Measurements from ENCODE around the gene PGD. TPM values are rescaled to one million over a fixed set of nuclear protein-coding genes. Genes with fewer than 3 reads are reported as not detected.
"Not testable (repeated sequence)": the region's sequence is repeated elsewhere in the genome, so short reads cannot be mapped to it uniquely, and the experiment has no call there.

PGD gene
- total RNA-seq, 2 donors from 2014 or later, result 115 to 124 TPM

DNA sequence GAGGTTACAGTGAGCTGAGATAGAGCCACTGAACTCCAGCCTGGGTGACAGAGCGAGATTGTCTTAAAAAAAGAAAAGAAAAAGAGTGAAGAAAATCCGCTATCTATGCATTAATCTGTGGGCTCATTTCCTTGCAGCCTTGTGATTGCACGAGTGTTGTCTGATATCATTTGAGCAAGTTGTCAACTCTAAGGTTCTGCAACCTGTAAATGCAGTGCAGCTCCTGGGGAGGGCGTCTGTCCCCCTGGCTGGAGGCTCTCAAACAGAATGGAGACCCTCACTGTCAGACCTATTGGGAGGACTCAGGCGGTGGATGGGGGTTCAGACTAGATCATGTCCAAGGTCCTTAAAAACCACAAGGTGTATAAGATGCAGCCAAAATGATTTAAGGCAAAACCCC is 57.2 kb downstream of the PGD start:
- TF ChIP-seq, protein P1, sequence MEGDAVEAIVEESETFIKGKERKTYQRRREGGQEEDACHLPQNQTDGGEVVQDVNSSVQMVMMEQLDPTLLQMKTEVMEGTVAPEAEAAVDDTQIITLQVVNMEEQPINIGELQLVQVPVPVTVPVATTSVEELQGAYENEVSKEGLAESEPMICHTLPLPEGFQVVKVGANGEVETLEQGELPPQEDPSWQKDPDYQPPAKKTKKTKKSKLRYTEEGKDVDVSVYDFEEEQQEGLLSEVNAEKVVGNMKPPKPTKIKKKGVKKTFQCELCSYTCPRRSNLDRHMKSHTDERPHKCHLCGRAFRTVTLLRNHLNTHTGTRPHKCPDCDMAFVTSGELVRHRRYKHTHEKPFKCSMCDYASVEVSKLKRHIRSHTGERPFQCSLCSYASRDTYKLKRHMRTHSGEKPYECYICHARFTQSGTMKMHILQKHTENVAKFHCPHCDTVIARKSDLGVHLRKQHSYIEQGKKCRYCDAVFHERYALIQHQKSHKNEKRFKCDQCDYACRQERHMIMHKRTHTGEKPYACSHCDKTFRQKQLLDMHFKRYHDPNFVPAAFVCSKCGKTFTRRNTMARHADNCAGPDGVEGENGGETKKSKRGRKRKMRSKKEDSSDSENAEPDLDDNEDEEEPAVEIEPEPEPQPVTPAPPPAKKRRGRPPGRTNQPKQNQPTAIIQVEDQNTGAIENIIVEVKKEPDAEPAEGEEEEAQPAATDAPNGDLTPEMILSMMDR (IDR thresholded peaks at IDR 0.05), result no peak
- intact Hi-C loops (cut with DNase I), result no loop called here
- Histone ChIP-seq H3K27ac (no peak overlapping the region), H3K4me1 (no peaks in the 10 kb centered on the region), H3K9ac (ENCODE audit: low read depth in 2 of 2, low read length in 2 of 2) (no peak overlapping the region), H3K27me3 (no peaks in the 10 kb centered on the region), H3K4me3 (no peak overlapping the region), H3K9me3 (no peaks in the 10 kb centered on the region), H3K36me3 (no peaks in the 10 kb centered on the region)
- no peak for DNase-seq

DNA sequence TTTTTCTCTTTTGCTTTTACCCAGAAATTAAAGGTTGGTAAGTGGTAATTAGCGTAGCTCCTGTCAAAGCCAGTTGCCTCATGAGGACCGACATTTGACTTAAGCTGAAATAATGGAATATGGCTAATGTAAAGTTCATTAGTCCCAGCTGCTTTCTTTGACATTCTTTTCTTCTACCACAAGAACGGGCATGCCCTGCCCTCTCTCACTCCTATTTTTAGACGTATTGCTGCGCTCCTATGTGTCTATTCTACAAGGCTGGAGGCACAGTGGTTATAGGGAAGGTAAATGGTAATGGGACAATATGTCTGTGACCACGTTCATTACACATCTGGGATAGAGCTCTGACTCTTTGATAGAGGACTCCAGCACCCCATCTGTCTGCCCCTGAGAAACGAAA is 57.8 kb downstream of the PGD start:
- H3K27ac ChIP-seq, result no peak overlapping the region
- H3K4me1 ChIP-seq, result no peaks in the 10 kb centered on the region
- H3K9me3 ChIP-seq, result no peaks in the 10 kb centered on the region
- TF ChIP-seq, protein P1 (IDR thresholded peaks at IDR 0.05), result no peak
- DNase-seq, result no peak
- H3K9ac ChIP-seq (ENCODE audit: low read depth in 2 of 2, low read length in 2 of 2), result no peak overlapping the region
- no peak overlapping the region for H3K4me3 ChIP-seq
- no peaks in the 10 kb centered on the region for H3K27me3 ChIP-seq
- H3K36me3 ChIP-seq, result no peaks in the 10 kb centered on the region
- intact Hi-C loops (cut with DNase I), result no loop called here

DNA sequence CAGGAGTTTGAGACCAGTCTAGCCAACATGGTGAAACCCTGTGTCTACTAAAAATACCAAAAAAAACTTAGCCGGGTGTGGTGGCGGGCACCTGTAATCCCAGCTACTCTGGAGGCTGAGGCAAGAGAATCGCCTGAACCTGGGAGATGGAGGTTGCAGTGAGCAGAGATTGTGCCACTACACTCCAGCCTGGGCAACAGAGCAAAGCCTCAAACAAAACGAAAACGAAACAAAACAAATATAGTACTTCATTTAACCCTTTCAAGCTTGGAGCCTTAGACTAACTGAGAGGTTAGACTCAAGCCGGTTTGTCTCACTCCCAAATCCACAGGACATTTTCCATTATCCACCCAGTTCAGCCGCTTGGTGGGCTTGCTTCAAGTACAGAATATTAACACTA is 58.6 kb downstream of the PGD start:
- DNase-seq; H3K4me3 ChIP-seq; H3K4me1 ChIP-seq; H3K9me3 ChIP-seq; intact Hi-C loops (cut with DNase I); H3K27ac ChIP-seq; H3K27me3 ChIP-seq; H3K9ac ChIP-seq (ENCODE audit: low read depth in 2 of 2, low read length in 2 of 2); H3K36me3 ChIP-seq: not testable (repeated sequence)

DNA sequence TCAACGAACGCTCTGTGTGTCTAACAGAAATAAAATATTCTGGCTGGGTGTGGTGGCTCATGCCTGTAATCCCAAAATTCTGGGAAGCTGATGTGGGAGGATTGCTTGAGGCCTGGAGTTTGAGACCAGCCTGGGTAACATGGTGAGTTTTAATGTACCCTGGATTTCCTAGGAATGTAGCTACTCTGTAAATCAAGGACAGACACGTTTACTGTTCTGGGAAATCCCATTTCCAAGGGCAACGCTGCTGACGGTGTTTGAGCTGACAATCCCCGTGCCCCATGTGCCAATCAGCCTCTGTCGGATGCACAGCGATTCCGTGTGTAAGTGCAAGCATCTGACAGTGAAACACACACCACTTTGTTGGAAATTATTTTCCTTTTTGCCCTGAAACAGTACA is 59.0 kb downstream of the PGD start:
- no peak overlapping the region for H3K9ac ChIP-seq (ENCODE audit: low read depth in 2 of 2, low read length in 2 of 2)
- no peaks in the 10 kb centered on the region for H3K4me1 ChIP-seq
- H3K27ac ChIP-seq, result no peak overlapping the region
- no peaks in the 10 kb centered on the region for H3K36me3 ChIP-seq
- intact Hi-C loops (cut with DNase I), result no loop called here
- H3K9me3 ChIP-seq, result no peaks in the 10 kb centered on the region
- no peak for DNase-seq
- no peaks in the 10 kb centered on the region for H3K27me3 ChIP-seq
- H3K4me3 ChIP-seq, result no peak overlapping the region
- TF ChIP-seq, protein P1 (IDR thresholded peaks at IDR 0.05), result no peak

DNA sequence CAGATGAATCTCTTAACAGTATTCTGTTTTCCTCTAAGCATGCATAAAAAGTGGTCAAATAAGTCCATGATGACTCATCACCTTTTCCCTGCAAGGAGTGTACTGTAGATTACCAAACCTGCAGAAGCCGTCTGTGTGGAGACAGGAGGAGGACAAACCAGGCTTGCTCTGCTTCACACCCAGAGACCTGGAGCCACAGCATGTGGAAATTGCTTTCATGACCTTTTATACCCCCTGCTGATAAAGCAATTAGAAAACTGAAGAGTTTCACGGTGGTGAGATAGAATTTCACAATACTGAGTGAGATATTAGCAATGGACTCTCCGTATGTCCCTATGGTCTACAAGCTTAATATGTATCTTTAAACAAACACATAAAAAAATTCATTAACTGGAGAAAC is 60.3 kb downstream of the PGD start:
- Histone ChIP-seq H3K4me3 (no peak overlapping the region), H3K36me3 (peaks cover 6% of the 10 kb centered on the region), H3K9ac (ENCODE audit: low read depth in 2 of 2, low read length in 2 of 2) (no peak overlapping the region), H3K27me3 (no peaks in the 10 kb centered on the region), H3K9me3 (no peaks in the 10 kb centered on the region), H3K27ac (no peak overlapping the region), H3K4me1 (no peaks in the 10 kb centered on the region)
- DNase-seq, result no peak
- TF ChIP-seq, protein P1 (IDR thresholded peaks at IDR 0.05), result no peak
- intact Hi-C loops (cut with DNase I), result no loop called here

DNA sequence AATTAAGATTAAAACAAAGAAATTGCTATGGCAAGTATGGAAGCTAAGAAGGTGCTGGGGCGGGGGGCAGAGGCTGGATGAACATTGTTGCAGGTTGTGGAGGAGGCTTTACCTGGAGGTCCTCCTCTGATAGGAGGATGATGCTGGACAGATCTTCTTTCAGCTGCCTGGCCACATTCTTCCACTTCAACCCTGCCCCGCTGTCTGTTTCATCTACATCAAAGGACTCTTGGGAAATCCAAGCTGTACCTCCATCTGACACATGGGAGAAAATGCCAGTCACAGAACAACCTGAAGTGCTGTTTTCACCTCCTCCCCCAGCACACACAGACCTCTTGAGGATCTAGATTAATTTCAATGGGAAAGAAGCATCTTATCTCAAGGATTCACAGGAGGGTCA is 68.2 kb downstream of the PGD start:
- Histone ChIP-seq H3K9ac (ENCODE audit: low read depth in 2 of 2, low read length in 2 of 2) (no peak overlapping the region), H3K4me1 (peaks cover 6% of the 10 kb centered on the region), H3K9me3 (no peaks in the 10 kb centered on the region), H3K36me3 (peaks cover 6% of the 10 kb centered on the region), H3K27ac (no peak overlapping the region), H3K27me3 (no peaks in the 10 kb centered on the region), H3K4me3 (no peak overlapping the region)
- intact Hi-C loops (cut with DNase I), result no loop called here
- TF ChIP-seq, protein P1 (IDR thresholded peaks at IDR 0.05), result no peak
- DNase-seq, result no peak
